ENCODE data around the gene CAPN9.

CAPN9 gene

GRCh38 chr1:230725256-230726012, 21.8 kb upstream of the CAPN9 start:
- Histone ChIP-seq H3K4me2 (ENCODE audit: low read length) (no peak overlapping the region), H3K36me3 (ENCODE audit: control insufficient read depth, low read length) (no peaks in the 10 kb centered on the region), H3K27me3 (ENCODE audit: control insufficient read depth, low read length) (peaks cover 9% of the 10 kb centered on the region), H3K9me2 (replicated peaks; ENCODE audit: control insufficient read depth, low read length) (no peaks in the 10 kb centered on the region), H3K4me3 (ENCODE audit: low read length) (no peak overlapping the region), H3K79me2 (ENCODE audit: control insufficient read depth, low read length) (no peaks in the 10 kb centered on the region), H3K4me1 (ENCODE audit: control insufficient read depth, low read length) (no peaks in the 10 kb centered on the region), H3F3A (ENCODE audit: control insufficient read depth, insufficient read depth) (no peaks in the 10 kb centered on the region), H4K20me1 (ENCODE audit: control insufficient read depth, insufficient read depth, low read depth, low read length) (no peaks in the 10 kb centered on the region), H3K9me3 (ENCODE audit: control insufficient read depth, insufficient read depth, low read length) (no peaks in the 10 kb centered on the region), H3K27ac (ENCODE audit: low read depth, low read length) (no peak overlapping the region)
- TF ChIP-seq CTCF (IDR thresholded peaks at IDR 0.05; ENCODE audit: low read depth, low read length, poor library complexity, severe bottlenecking) = no peak
- no peak for TF ChIP-seq EZH2phosphoT487 (IDR thresholded peaks at IDR 0.05; ENCODE audit: borderline replicate concordance, low read length)

DNA sequence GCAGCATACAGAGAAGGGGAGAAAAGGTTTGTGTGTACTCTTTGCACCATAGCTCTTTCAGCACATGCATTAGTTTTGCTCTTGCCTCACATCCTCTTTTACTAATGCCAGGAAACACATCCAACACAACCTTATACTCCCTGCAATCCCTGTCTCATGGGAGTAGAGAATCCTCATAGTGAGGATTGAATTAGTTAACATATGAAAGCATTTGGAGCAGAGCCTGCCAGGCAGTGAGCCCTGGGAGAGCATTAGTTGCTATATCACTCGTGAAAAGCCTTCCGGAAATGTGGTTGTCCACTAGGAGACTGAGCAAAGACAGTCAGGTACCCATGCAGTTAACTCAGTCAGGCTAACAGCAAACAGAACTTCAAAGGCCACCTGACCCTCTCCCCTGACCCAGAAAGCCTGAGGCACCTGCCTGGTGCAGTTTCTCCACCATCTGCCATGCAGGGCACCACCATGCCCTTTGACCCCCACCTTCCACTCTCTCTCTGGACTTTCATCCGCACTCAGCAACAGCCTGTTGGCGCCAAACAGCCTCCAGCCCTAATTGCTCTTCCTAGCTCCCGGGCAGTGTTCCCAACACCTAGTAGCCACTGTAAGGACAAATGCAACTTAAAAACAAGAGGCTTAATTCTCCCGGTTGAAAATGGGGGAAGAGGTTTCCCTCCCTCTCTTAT, 18.3 kb upstream of the CAPN9 start:
- no peaks in the 10 kb centered on the region for H4K20me1 ChIP-seq (ENCODE audit: control insufficient read depth, insufficient read depth, low read depth, low read length)
- no peak overlapping the region for H3K4me3 ChIP-seq (ENCODE audit: low read length)
- no peak for TF ChIP-seq EZH2phosphoT487 (IDR thresholded peaks at IDR 0.05; ENCODE audit: borderline replicate concordance, low read length)
- TF ChIP-seq CTCF (IDR thresholded peaks at IDR 0.05; ENCODE audit: low read depth, low read length, poor library complexity, severe bottlenecking) = no peak
- H3K9me2 ChIP-seq (replicated peaks; ENCODE audit: control insufficient read depth, low read length) = no peaks in the 10 kb centered on the region
- H3K4me2 ChIP-seq (ENCODE audit: low read length) = no peak overlapping the region
- H3K27me3 ChIP-seq (ENCODE audit: control insufficient read depth, low read length) = peaks cover 9% of the 10 kb centered on the region
- H3K4me1 ChIP-seq (ENCODE audit: control insufficient read depth, low read length) = no peaks in the 10 kb centered on the region
- H3K9me3 ChIP-seq (ENCODE audit: control insufficient read depth, insufficient read depth, low read length) = no peaks in the 10 kb centered on the region
- no peaks in the 10 kb centered on the region for H3K79me2 ChIP-seq (ENCODE audit: control insufficient read depth, low read length)
- no peaks in the 10 kb centered on the region for H3K36me3 ChIP-seq (ENCODE audit: control insufficient read depth, low read length)
- no peaks in the 10 kb centered on the region for H3F3A ChIP-seq (ENCODE audit: control insufficient read depth, insufficient read depth)
- H3K27ac ChIP-seq (ENCODE audit: low read depth, low read length) = no peak overlapping the region

- H3K9me3 ChIP-seq (ENCODE audit: control insufficient read depth, insufficient read depth, low read length) = no peaks in the 10 kb centered on the region
- H3F3A ChIP-seq (ENCODE audit: control insufficient read depth, insufficient read depth) = no peaks in the 10 kb centered on the region
- H4K20me1 ChIP-seq (ENCODE audit: control insufficient read depth, insufficient read depth, low read depth, low read length) = no peaks in the 10 kb centered on the region
- H3K4me3 ChIP-seq (ENCODE audit: low read length) = no peak overlapping the region
- no peaks in the 10 kb centered on the region for H3K4me1 ChIP-seq (ENCODE audit: control insufficient read depth, low read length)
- peaks cover 2% of the 10 kb centered on the region; the same call in 1 of the 2 replicates for H3K27me3 ChIP-seq (ENCODE audit: control insufficient read depth, low read length)
- no peaks in the 10 kb centered on the region for H3K79me2 ChIP-seq (ENCODE audit: control insufficient read depth, low read length)
- H3K27ac ChIP-seq (ENCODE audit: low read depth, low read length) = no peak overlapping the region
- TF ChIP-seq CTCF (IDR thresholded peaks at IDR 0.05; ENCODE audit: low read depth, low read length, poor library complexity, severe bottlenecking) (no peak), EZH2phosphoT487 (IDR thresholded peaks at IDR 0.05; ENCODE audit: borderline replicate concordance, low read length) (no peak)
- H3K9me2 ChIP-seq (replicated peaks; ENCODE audit: control insufficient read depth, low read length) = no peaks in the 10 kb centered on the region
- no peak overlapping the region for H3K4me2 ChIP-seq (ENCODE audit: low read length)
- no peaks in the 10 kb centered on the region for H3K36me3 ChIP-seq (ENCODE audit: control insufficient read depth, low read length)
Measured at GRCh38 chr1:230730977-230731376, 16.2 kb upstream of the CAPN9 start.
